Ishikawa (cell line): ENCODE results near the gene GINS2.

ENCODE experiments used
- CEBPB ChIP-seq: IDR thresholded peaks from 2 replicates; pipeline ENCODE4 v1.6.1; 2012
- CREB1 ChIP-seq: IDR thresholded peaks from 2 replicates; pipeline ENCODE4 v1.6.1; 2012; ENCODE audit warnings: low read depth
- EGR1 ChIP-seq: IDR thresholded peaks from 2 replicates; pipeline ENCODE4 v1.6.1; 2012
- EP300 ChIP-seq: IDR thresholded peaks from 2 replicates; pipeline ENCODE4 v1.6.1; 2012; ENCODE audit warnings: borderline replicate concordance
- FOXM1 ChIP-seq: IDR thresholded peaks from 2 replicates; pipeline ENCODE4 v1.6.1; 2012; ENCODE audit warnings: low read depth, borderline replicate concordance
- MAX ChIP-seq: IDR thresholded peaks from 2 replicates; pipeline ENCODE4 v1.6.1; 2012
- NFIC ChIP-seq: IDR thresholded peaks from 2 replicates; pipeline ENCODE4 v1.6.1; 2012
- RAD21 ChIP-seq: IDR thresholded peaks from 2 replicates; pipeline ENCODE4 v1.6.1; 2012; ENCODE audit warnings: low read depth
- REST ChIP-seq: IDR thresholded peaks from 2 replicates; pipeline ENCODE4 v1.6.1; 2012; ENCODE audit warnings: low read depth, mild to moderate bottlenecking
- TAF1 ChIP-seq: IDR thresholded peaks from 2 replicates; pipeline ENCODE4 v1.6.1; 2012; ENCODE audit warnings: low read depth, mild to moderate bottlenecking
- TCF12 ChIP-seq: IDR thresholded peaks from 2 replicates; pipeline ENCODE4 v1.6.1; 2012; ENCODE audit warnings: low read depth
- TEAD4 ChIP-seq: IDR thresholded peaks from 2 replicates; pipeline ENCODE4 v1.6.1; 2012
- USF1 ChIP-seq: IDR thresholded peaks from 2 replicates; pipeline ENCODE4 v1.6.1; 2012
- YY1 ChIP-seq: IDR thresholded peaks from 2 replicates; pipeline ENCODE4 v1.6.1; 2012; ENCODE audit warnings: low read depth
- ZBTB7A ChIP-seq: IDR thresholded peaks from 2 replicates; pipeline ENCODE4 v1.6.1; 2012; ENCODE audit warnings: low read depth

GINS2 gene

GRCh38 chr16:85649411-85650134 lies 39.2 kb downstream of the GINS2 start:
- TF ChIP-seq TAF1 (no peak), USF1 (no peak), YY1 (no peak), EP300 (no peak), FOXM1 (no peak), EGR1 (no peak)

- TF ChIP-seq RAD21 (no peak), USF1 (no peak), CEBPB (no peak), YY1 (no peak), EP300 (no peak), NFIC (no peak), TEAD4 (no peak), TCF12 (no peak), CREB1 (no peak), FOXM1 (no peak), EGR1 (no peak)
These were observed 39.9 kb downstream of the GINS2 start for GRCh38 chr16:85648805-85649204.

- TF ChIP-seq CEBPB = no peak
- no peak for TF ChIP-seq MAX
- TF ChIP-seq YY1 = no peak
- no peak for TF ChIP-seq TEAD4
- TF ChIP-seq EP300 = no peak
These were observed 40.6 kb downstream of the GINS2 start for GRCh38 chr16:85648070-85648714.

- TF ChIP-seq YY1 = no peak
- TF ChIP-seq ZBTB7A = no peak
- no peak for TF ChIP-seq RAD21
- TF ChIP-seq CEBPB = no peak
These were observed 41.8 kb downstream of the GINS2 start for GRCh38 chr16:85646976-85647375.

GRCh38 chr16:85646358-85646907 lies 42.3 kb downstream of the GINS2 start:
- TF ChIP-seq CREB1 (no peak), EP300 (no peak), FOXM1 (no peak), CEBPB (no peak), YY1 (no peak), NFIC (no peak), USF1 (no peak), EGR1 (no peak), ZBTB7A (no peak), RAD21 (no peak), TCF12 (no peak), REST (no peak), MAX (no peak), TEAD4 (no peak), TAF1 (no peak)

- TF ChIP-seq TCF12 (0 out of 2 replicates have a peak, but pooled peaks have one; percentile 26), EP300 (peak; percentile 42; the same call in 1 of the 2 replicates), ZBTB7A (no peak)
These were observed 43.6 kb downstream of the GINS2 start for GRCh38 chr16:85645021-85645589.

GRCh38 chr16:85644093-85644712 lies 44.6 kb downstream of the GINS2 start:
- TF ChIP-seq YY1 (no peak), EGR1 (no peak), NFIC (no peak), USF1 (no peak), TAF1 (no peak), FOXM1 (no peak), ZBTB7A (no peak; the same call in 1 of the 2 replicates), CEBPB (no peak), REST (no peak), CREB1 (no peak), TEAD4 (no peak)
